HG02642 (cell line): Measurements from ENCODE around the gene IP6K3.

Experiments used
- ATAC-seq: cut with Tn5 transposase; IDR thresholded peaks from one replicate; pipeline ENCODE4 v1.9.1; 2021; ENCODE audit warnings: mild to moderate bottlenecking; ENCODE audit not compliant: unreplicated experiment, poor library complexity

The IP6K3 gene

DNA sequence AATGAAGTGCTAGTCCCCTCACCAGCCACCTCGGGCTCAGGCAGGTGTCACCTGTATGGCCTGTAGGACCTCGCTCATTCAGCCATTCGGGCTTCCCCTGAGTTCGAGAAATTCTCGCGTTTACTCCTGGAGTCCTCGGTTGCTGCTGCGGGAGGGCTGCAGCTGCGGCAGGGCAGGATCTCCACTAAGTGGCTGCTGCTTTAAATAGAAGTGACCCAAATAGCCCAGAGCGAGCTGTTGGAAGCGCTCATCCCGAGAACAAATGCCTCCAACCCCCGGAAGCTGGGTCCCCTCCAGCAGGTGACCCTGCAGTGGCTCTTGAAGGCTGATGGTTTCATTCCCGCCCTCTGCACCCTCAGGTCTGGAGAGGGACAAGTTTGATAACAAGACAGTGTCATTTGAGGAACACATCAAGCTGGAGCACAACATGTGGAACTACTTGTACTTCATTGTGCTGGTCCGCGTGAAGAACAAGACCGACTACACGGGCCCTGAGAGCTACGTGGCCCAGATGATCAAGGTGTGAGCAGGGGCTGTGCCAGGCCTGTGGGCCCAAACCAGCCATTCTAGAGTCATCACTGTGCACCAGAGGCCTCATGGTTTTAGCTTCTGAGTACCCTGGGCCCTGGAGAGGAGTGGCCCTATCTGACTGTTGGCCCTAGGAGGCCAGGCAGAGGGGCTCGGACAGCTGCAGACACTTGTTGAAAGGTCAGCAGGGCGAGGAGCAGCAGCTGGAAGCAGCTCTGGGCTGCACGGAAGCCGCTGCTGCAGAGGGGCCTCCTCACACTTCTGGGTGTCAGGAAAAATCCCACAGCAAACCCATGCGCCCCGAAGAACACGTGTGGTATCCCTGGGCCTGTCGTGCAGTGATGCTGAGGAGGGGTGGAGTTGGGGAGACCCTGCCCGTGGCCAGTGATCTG, 53.3 kb downstream of the IP6K3 start:
- ATAC-seq = no peak

DNA sequence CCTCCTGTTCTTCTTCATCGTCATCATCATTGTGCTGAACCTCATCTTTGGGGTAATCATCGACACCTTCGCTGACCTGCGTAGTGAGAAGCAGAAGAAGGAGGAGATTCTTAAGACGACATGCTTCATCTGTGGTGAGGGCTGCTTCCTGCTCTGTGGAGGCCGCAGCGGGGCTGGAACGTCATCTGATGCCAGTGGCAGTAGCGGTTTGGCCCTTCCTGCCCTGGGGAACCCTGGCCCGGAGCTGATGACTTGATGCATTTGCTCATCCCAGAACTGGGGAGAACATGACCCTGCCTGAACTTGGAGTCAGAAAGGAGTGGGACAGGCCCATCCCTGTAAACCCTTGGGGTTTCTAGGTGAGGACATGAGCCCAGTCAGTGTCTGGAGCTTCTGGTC, 53.9 kb downstream of the IP6K3 start:
- no peak for ATAC-seq

DNA sequence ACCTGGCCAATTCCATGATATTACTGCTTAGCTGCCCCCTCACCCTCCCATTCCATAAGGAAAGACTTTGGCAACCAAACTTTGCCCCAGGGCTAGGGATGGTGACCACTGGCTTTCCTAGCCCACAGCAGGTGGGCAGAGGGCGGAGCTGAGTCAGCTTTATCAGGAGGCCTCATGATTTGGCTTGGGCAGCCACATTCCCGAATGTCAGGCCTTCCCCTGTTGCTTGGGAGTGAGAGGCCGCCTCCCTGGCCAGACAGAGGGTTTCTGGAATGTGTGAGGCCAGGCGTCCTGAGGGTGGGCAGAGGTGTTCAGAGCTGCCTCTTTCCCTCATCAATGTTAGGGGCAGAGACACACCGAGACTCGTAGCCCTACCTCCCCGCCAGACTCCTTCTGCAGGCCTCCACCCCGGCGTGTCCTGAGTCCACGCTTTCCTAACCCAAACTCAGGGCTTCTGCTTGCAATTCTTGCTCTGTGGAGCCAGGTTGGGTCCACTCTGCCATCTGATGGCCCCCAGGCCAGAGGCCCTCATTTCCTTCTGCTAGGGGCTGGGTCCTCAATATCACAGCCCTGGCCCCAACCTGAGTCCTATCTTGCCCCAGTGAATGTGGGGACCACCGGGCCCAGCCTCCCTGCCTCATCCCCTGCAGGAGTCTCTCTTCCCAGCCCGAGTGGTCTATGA, 54.5 kb downstream of the IP6K3 start:
- ATAC-seq = no peak

GRCh38 chr6:33691456-33692077, 55.1 kb downstream of the IP6K3 start:
- ATAC-seq = no peak

DNA sequence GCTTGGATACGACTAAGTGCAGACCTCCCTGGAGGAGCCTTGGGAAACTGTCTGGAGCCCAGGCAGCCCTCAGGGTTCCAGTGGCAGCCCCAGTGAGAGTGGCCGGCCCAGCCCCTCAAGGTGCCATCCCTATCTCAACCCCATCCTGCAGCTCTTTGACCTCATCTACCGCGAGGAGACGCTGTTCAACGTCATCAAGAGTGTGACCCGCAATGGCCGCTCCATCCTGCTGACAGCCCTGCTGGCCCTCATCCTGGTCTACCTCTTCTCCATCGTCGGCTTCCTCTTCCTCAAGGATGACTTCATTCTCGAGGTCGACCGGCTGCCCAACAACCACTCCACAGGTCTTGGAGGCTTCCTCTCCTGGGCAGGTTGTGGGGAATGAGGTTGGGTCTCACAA, 55.9 kb downstream of the IP6K3 start:
- no peak for ATAC-seq

- no peak for ATAC-seq
These were observed 56.8 kb downstream of the IP6K3 start for GRCh38 chr6:33689879-33690278.

DNA sequence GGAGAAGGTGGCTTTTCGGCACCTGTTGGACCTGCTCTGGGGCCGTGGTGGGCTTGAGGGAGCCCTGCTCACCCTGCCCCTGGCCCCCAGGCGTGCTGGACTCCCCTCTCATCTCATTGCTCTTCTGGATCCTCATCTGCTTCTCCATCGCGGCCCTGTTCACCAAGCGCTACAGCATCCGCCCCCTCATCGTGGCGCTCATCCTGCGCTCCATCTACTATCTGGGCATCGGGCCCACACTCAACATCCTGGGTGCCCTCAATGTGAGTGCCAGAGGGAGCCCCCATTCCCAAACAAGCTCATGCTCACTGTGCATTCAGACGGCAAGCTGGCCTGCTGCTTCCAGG, 57.6 kb downstream of the IP6K3 start:
- no peak for ATAC-seq

- ATAC-seq = no peak
These were observed 58.1 kb downstream of the IP6K3 start for GRCh38 chr6:33688451-33689147.

GRCh38 chr6:33688006-33688405, 58.7 kb downstream of the IP6K3 start:
- ATAC-seq = no peak

DNA sequence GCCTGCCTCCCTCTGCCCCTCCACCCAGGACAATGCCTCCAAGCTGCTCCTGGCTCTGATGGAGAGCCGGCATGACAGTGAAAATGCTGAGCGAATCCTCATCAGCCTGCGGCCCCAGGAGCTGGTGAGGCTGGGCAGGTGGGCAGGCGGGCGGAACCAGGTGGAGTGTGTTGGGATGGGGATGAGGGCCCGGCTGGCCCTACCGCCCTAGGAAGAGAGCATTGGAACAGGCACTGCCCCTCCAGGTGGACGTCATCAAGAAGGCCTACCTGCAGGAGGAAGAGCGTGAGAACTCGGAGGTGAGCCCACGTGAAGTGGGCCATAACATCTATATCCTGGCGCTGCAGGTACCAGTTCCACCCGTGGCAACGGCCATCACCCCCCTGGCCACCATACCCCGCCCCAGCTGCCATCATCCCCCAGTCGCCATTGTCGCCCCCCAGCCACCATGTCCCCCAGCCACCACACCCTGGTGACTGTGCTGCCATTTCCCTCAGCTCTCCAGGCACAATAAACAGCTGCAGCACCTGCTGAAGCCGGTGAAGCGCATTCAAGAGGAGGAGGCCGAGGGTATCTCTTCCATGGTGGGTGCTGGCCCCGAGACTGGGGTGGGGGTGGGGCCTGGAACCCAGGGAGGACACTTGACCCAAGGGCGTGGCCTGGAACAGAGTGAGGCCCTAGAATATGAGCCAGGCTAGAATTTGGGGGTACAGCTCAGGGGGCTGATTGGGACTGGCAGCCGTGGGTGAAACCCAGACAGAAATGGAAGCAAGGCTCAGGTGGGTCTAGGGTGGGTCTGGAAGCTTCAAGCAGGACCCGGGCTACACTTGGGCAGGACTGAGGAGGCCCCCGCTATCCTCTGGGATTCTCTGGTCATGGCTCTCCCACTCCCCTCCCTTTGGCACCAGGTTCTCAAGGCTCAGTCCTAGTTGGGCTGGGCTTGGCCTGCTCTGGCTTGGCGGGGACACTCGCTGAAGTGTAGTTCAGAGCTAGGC, 59.4 kb downstream of the IP6K3 start:
- ATAC-seq = no peak

DNA sequence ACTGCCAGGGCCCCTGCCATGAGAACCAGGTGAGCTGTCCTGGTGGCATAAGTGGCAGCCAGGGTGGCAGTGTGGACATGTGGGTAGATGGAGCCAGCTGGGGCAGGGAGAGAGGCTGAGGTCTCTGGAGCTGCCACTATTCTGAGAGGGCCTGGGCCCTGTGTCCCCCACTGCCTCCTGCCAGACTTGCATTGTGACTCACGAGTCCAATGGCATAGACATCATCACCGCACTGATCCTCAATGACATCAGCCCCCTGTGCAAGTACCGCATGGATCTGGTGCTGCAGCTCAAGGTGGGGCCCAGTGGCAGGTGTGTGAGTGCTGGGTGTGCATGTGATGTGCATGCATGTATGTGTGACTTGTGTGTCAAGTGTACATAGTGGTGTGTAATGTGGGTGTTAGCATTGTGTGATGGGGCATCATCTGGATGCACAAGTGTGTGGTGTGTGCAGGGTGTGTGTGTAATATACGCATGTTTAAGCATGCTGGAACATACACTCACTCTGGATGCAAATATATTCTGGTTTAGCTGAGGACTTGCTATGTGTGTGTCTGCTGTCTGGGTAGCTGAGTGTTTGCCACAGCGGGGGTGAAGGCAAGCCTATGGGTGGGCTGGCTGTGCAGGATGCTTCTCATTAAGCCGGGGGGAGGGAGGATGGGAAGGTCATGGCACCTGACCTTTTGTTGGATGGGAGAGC, 60.3 kb downstream of the IP6K3 start:
- no peak for ATAC-seq

DNA sequence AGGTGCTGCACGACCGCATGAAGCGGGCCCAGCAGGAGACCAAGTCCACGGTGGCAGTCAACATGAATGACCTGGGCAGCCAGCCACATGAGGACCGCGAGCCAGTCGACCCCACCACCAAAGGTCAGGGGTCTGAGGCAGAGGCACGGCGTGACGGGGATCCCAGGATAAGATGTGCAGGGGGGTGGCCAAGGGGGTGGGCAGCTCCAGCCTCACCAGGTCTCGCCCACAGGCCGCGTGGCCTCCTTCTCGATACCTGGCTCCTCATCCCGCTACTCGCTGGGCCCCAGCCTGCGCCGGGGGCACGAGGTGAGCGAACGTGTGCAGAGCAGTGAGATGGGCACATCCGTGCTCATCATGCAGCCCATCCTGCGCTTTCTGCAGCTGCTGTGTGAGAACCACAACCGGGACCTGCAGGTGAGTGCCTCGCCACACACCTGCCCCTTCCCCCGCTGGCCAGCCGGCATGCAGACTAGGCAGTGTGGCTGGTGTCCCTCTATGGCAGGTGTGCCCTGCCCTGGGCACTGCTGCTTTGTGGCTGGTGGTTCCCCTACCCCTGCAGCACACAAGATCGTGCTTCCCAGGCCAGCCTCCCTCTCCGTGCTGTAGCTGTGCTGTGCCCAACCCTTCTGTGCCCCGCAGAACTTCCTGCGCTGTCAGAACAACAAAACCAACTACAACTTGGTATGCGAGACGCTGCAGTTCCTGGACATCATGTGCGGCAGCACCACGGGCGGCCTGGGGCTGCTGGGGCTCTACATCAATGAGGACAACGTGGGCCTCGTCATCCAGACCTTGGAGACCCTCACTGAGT, 61.1 kb downstream of the IP6K3 start:
- ATAC-seq = no peak

DNA sequence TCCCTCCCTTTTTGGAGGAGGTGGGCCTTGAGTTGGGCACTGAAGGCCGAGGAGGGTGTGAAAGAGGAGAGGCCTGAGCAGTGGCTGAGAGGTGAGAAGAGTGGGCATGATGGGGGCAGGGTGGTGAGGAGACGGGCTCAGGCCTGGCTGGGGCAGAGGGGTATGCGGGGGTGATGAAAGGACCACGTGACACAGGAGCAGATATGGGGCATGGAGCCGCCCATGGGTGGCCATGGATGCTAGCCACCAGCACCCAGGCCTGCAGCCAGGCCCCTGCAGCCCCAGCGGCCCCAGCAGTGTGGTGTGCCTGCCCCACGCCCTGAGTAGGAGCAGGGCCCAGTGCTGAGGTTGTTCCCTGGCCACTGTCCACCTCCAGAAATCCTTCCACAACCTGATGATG, 61.7 kb downstream of the IP6K3 start:
- no peak for ATAC-seq

DNA sequence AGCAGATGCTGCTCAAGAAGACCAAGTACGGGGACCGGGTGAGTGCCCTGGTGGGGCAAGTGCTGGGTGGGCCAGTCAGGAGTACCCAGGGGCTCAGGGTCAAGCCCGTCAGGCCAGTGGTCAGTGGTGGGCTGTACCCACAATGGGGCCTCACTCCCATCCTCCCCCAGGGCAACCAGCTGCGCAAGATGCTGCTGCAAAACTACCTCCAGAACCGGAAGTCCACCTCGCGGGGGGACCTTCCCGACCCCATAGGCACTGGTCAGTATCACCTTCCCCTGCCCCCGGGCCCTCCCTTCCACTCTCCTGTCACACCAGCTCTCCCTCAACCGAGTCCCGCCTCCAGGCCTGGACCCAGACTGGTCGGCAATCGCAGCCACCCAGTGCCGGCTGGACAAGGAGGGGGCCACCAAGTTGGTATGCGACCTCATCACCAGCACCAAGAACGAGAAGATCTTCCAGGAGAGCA, 62.2 kb downstream of the IP6K3 start:
- no peak for ATAC-seq

- no peak for ATAC-seq
These were observed 62.9 kb downstream of the IP6K3 start for GRCh38 chr6:33683576-33684427.

DNA sequence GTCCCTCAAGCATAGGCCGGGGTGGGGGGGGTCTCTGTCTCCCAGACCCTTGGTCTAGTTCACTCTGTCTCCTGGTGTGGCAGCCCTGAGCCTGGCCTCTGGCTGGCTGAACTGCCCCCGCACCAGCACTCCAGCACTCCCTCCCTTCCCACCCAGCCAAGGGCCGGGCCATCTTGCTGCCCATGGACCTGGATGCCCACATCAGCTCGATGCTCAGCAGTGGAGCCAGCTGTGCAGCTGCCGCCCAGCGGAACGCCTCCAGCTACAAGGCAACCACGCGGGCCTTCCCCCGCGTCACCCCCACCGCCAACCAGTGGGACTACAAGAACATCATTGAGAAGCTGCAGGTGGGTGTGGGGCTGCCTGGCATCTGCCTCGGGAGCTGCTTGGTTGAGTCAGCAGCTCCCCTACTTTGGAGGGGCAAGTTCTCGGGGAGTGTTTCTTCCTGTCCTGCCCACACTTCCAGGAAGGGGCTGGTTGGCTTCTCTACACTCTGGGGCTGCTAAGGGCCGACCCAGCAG, 63.6 kb downstream of the IP6K3 start:
- no peak for ATAC-seq

DNA sequence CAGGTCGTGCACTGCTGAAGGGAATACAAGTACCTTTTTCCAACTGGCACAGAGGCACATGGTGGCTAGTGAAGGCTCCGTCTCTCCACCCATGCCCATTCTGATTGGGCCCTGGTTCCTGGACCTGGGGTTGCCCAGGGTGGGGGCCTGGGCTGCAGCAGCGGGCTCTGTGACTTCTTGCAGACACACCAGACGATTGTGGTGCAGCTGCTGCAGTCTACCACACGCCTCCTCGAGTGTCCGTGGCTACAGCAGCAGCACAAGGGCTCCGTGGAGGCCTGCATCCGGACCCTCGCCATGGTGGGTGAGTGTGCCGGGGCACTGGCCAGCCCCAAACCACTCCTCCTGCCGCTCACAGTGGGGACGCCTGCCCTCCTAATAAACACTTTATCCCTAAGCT, 64.4 kb downstream of the IP6K3 start:
- ATAC-seq = no peak
